LNCAP (cell line): ENCODE data around the gene PLEKHM3.

Source experiments
- CTCF ChIP-seq: fragments of 450-650 bp; IDR thresholded peaks from 2 replicates; pipeline ENCODE4 v1.5.1; 2017; ENCODE audit warnings: mild to moderate bottlenecking

Gene PLEKHM3

GRCh38 chr2:207839575-207839974, 185.8 kb downstream of the PLEKHM3 start:
- TF ChIP-seq CTCF, result no peak

GRCh38 chr2:207839028-207839427, 186.3 kb downstream of the PLEKHM3 start:
- TF ChIP-seq CTCF, result no peak

- no peak for TF ChIP-seq CTCF
These were observed 188.7 kb downstream of the PLEKHM3 start for GRCh38 chr2:207836521-207837133.

- TF ChIP-seq CTCF, result no peak
These were observed 189.5 kb downstream of the PLEKHM3 start for GRCh38 chr2:207835805-207836204.

- no peak for TF ChIP-seq CTCF
These were observed 192.0 kb downstream of the PLEKHM3 start for GRCh38 chr2:207833251-207833751.

- no peak for TF ChIP-seq CTCF
These were observed 193.6 kb downstream of the PLEKHM3 start for GRCh38 chr2:207831584-207832248.

GRCh38 chr2:207830778-207831438, 194.4 kb downstream of the PLEKHM3 start:
- no peak for TF ChIP-seq CTCF
